ENCODE measurements around the gene WWTR1.

Gene WWTR1

GRCh38 chr3:149589332-149589731 is 68.5 kb downstream of the WWTR1 start:
- DNase-seq = no peak

DNA sequence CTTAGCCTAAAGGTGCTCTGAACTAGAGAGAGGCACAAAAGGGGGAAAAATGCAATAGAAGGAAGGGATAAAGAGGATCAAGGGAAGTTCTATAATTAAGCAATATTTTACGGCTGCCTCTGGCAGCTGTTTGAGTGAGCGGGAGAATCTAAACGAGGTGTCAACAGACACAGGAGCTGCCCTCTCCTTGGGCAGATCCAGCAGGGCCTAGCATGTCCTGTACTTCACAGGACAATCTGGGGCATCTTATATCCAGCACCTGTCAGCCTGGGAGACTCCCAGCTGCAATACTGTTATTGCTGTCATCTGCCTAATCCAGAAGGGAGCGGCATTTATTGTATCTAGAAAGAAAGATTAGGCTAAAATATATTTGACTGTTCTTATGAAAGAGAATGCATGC is 68.9 kb downstream of the WWTR1 start:
- no peak for DNase-seq

GRCh38 chr3:149587383-149587782 is 70.4 kb downstream of the WWTR1 start:
- DNase-seq = no peak

- no peak for DNase-seq
These were observed 71.0 kb downstream of the WWTR1 start for GRCh38 chr3:149586871-149587270.

DNA sequence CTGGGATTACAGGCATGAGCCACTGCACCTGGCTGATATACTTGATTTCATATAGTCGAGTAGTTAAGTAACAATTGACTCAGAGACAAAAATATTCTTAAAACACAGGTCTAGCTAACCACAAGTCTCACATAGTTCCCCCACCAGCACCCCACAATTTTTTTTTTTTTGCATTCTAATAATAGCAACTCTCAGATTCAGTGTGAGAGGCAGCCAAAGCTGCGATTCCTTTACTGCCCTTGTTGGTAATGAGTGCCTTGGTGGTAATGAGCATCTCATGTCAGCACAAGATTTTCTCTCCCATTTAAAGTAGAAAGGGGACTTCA is 72.5 kb downstream of the WWTR1 start:
- DNase-seq = no peak

DNA sequence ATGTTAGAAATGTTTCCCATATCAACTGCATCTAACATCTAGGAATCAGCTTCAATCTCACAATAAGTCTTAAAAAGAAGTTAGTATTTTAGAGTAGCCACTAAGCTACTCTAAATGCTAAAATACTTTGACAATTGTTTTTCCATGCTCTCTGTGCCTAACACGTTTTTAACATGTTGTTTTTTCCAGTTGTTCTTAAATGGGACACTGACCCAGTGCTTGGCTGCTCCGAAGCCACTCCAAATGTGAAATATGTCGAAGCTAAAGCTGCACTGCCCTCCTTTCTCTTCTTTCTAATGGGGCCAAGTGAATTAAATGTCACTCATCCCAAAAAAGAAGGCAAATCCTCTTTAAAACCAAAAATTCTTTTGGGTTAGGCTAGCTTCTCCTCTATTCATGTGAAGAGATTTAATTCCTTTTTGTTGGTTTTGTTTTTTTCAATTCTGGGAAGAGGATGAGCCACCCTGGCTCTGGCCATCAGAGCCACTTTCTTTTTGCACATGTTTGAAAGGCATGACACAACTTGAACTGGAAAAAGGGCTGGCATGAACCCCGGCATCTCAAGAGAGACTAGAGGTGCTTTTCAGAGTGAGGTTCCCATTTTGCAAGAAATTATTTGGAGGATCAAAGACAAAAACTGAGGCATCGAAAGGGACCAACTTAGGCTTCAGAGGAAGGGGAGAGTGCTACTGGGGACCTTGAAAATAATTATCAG is 73.7 kb downstream of the WWTR1 start:
- DNase-seq = no peak

- DNase-seq = no peak
These were observed 75.4 kb downstream of the WWTR1 start for GRCh38 chr3:149582395-149582794.

GRCh38 chr3:149581681-149582370 is 76.0 kb downstream of the WWTR1 start:
- DNase-seq = peak; percentile 53

DNA sequence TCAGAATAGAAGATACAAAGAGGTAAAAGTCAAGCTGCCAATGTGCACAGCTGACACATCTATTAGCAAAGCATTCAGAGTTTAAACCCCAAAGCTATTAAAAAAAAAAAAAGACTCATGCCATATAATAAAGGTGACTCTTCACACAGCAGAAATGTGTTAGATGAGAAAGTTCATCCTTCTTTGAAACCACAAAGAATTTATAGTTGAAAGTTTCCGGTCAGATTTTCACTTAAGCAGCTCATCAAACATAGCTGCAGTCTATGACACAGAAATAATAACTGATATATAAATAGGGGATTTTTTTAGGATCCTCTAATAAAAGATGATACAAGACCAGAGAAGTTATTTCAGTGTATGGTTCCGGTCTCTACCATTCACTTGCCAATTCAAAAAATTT is 76.6 kb downstream of the WWTR1 start:
- DNase-seq = no peak

- no peak for DNase-seq
These were observed 77.8 kb downstream of the WWTR1 start for GRCh38 chr3:149579838-149580542.

GRCh38 chr3:149579161-149579560 is 78.7 kb downstream of the WWTR1 start:
- DNase-seq = no peak

GRCh38 chr3:149577801-149578200 is 80.0 kb downstream of the WWTR1 start:
- no peak for DNase-seq

DNA sequence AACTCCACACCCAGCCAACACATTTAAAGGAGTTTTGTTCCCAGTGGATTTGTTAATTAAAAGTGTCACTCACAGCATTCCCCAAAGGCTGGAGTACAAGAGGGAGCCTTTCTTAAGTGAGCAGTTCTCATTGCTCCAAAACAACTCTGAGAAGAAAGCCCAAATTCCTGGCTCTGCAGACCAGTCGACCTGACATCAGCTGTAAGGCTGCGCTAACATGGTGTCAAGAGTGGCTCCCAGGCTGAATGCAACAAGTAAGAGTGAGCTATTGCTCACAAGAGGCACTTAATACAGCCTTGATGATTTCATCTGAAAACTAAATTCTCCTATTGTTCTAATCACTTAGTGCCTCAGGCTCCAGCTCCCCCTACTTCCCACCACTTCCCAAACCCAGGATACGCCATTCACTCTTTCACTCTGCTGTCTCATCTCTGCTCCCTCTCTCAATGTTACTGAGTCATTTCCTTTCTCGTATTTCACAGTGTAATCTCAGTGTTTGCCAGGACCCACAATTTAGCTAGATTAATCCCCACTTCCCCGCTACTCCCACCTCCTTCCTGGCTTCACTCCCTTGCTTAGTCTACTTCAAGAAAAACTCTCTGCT is 81.8 kb downstream of the WWTR1 start:
- DNase-seq = peak; percentile 61

DNA sequence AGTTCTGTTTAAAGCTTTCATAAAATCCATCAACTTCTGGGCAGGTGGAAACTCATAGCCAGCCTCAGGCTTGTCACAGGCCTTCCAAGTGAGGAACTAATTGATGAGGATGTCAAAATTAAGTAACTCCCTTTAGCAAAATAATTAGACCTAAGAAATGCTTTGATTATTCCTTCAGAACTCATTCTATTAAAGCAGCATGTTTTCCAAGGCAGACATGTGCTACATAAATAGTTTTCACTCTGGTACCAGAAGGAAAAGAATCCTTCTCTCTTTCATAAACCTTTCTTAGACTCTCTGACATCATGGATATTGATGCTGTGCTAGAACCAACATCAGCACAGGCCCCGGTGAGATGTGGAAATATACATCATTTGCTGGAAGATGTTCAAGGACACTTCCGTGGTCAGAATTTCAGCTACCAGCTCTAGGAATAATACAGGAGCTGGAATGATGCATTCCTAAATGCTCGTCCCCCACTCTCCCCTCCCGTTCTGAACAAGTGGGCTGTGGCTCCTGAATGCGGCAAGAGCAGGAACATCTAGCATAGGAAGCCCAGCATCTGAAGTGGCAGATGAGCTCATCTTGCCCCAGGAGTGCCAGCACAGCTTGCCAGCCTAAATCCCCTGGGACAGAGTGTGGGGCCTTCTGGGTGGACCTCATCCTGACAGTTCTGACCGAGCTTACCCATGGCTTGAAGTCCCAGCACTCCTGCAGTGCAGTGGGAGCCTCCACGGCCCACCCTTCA is 82.4 kb downstream of the WWTR1 start:
- peak; percentile 58 for DNase-seq

DNA sequence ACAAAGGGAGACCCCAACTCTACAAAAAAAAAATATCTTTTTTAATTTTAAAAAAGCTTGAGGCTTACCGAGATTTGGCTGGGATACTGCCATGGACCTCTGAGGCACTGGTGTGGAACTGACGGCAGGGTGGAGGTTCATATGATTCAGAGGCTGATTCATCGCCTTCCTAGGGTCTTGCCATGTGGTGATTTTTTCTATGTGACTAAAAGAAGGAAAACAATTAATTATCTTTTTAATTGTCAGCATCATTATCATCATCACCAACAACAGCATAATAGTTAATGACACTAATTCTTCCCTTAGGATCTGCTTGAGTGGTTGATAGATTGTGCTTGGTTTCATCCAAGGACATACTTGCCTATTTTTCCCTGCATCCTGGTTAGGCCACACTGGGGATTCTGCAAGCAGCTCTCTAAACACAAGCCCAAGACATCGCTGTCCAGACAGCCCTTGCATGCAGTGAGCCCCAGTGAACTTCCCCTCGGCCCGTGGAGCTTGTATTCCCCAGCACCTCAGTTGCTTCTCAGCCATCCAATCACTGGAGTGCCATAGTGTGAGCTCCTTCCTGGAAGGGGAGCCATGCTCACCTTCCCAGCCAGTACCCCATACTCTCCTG is 84.9 kb downstream of the WWTR1 start:
- peak; percentile 23 for DNase-seq

GRCh38 chr3:149571381-149571780 is 86.4 kb downstream of the WWTR1 start:
- DNase-seq = no peak

GRCh38 chr3:149570016-149570415 is 87.8 kb downstream of the WWTR1 start:
- DNase-seq = no peak

DNA sequence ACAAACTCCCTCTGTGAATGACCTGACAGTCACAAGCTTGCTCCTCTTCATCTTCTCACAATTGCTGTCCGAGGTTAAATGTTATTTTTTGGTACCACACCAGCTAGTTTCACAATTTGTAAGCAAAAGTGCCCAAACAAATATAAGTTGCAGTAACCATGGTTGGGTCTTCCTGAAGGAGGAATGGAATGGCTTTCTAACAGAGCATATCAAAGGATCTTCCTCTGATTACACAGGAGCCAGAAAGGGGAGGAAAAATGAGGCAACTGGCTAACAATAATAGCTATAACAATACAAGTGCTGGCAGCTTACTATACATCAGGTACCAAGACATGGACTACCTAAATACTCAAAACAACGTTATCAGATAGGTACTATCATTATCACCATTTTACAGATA is 90.4 kb downstream of the WWTR1 start:
- no peak for DNase-seq

DNA sequence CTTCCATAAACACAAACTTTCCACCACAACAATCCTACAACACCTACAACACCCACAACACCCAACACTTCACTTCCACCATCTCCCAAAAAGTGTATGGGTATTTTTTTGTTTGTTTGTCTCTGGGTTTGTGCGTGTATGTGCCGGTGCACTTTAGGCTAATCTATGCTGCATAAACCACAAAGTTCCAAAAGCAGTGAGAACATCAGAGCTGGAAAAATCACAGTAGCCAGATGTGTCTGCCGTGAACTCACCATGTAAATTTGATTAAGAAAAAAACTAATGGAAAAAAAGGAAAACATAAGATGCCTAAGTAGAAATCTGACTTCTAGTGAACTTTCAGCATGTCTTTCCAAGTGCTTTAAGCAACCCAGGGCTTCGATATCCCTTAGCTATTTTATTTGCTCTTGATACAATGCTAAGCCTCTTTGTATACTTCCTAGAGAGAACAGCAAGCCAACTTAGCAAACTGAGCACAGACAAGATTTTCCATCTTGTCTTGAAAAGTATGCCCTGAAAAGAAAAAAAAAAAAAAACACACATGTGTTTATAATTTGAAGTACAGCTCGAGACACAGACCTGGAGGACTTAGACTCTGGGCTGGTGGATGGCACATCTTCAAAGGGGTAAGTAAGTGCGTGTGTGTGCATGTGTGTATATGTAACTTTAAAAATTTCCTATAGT is 91.4 kb downstream of the WWTR1 start:
- DNase-seq = no peak

DNA sequence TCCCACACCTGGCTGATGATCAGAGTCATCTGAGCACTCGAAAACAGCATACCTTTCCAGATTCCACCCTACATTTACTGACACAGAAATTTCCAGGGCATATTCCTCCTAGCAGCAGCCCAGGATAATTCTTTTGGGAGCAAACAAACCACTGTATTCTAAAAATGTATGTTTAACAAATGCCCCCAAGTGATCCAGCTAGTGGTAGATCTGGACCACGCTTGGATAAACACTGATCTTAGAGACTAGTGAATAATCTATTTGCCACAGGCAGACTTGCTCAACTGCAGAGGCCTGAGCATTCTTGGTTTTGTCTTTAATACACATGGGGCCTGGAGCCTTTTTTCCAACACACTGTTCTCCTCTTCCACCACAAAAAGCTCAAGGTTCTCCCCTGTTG is 93.7 kb downstream of the WWTR1 start:
- DNase-seq = no peak

GRCh38 chr3:149563114-149563513 is 94.7 kb downstream of the WWTR1 start:
- no peak for DNase-seq

DNA sequence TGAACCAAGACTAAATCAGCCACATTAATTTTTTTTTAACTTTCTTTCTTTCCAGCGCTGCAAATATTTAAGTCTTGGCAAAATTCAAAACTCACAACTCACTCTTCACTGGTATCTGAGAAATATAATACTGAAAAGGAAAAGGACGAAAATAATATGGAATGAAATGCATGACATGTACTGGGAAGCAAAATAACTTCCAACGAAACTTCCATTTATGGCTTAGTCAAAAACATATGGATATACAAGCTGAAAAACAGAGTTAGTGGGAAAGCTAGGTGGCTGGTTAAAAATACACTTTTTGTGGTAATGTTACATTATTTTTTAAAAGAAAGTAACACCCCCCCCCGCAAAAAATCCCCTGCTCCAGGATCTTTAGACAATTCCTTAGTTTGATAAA is 97.2 kb downstream of the WWTR1 start:
- DNase-seq = no peak

All from amniotic stem cell (primary cell).